ENCODE results near the gene CHRNB4.

CHRNB4 gene

DNA sequence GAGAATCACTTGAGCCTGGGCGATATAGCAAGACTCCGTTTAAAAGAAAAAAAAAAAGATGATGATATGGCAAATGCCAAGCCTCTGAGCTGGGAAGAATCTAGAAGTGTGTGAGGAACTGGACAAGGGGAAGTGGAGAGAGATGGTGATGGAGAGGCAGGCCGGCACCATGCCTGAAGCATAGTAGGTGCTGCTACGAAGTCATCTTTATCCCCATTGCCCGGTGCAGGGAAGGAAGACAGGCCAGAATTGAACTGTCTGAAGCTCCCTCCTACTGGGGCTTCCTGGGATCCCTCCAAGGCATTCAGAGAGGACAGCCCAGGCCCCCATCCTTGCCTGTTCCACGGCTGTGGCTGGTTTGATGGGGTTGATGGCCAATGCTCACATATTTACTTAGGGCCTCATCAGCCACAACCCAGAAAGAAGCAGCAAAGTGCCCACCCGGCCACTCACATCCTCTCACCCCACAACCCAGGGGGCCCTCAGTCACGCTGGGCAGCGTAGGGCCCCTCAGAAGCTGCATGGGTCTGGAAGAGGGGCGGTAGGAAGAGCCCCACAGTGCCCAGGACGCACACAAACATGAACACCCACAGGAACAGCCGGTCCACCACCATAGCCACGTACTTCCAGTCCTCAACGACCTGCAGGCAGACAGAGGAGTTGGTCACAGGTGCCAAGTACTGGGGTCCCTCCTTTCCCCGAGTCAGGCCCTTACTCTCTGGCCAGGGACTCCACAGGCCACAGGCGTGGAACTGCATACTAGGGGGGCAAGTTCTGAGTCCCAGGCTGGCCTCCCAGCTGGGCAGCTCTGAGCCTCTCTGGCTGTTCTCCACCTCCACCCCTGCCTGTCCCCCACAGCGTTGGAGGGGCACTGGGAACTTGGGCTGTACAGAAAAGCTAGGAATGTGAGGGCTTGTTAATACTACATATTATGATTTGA, 16.1 kb downstream of the CHRNB4 start:
- Histone ChIP-seq H3K4me1 (ENCODE audit: control insufficient read depth, low read length) (no peaks in the 10 kb centered on the region), H3F3A (ENCODE audit: control insufficient read depth, insufficient read depth) (no peaks in the 10 kb centered on the region), H3K79me2 (ENCODE audit: control insufficient read depth, low read length) (no peaks in the 10 kb centered on the region), H3K27me3 (ENCODE audit: control insufficient read depth, low read length) (peaks cover 2% of the 10 kb centered on the region; the same call in 1 of the 2 replicates), H3K4me2 (ENCODE audit: low read length) (no peak overlapping the region), H3K9me2 (replicated peaks; ENCODE audit: control insufficient read depth, low read length) (no peaks in the 10 kb centered on the region), H4K20me1 (ENCODE audit: control insufficient read depth, insufficient read depth, low read depth, low read length) (no peaks in the 10 kb centered on the region), H3K27ac (ENCODE audit: low read depth, low read length) (no peak overlapping the region), H3K36me3 (ENCODE audit: control insufficient read depth, low read length) (no peaks in the 10 kb centered on the region), H3K4me3 (ENCODE audit: low read length) (no peak overlapping the region), H3K9me3 (ENCODE audit: control insufficient read depth, insufficient read depth, low read length) (no peaks in the 10 kb centered on the region)
- TF ChIP-seq EZH2phosphoT487 (IDR thresholded peaks at IDR 0.05; ENCODE audit: borderline replicate concordance, low read length): no peak
- TF ChIP-seq, protein P1, sequence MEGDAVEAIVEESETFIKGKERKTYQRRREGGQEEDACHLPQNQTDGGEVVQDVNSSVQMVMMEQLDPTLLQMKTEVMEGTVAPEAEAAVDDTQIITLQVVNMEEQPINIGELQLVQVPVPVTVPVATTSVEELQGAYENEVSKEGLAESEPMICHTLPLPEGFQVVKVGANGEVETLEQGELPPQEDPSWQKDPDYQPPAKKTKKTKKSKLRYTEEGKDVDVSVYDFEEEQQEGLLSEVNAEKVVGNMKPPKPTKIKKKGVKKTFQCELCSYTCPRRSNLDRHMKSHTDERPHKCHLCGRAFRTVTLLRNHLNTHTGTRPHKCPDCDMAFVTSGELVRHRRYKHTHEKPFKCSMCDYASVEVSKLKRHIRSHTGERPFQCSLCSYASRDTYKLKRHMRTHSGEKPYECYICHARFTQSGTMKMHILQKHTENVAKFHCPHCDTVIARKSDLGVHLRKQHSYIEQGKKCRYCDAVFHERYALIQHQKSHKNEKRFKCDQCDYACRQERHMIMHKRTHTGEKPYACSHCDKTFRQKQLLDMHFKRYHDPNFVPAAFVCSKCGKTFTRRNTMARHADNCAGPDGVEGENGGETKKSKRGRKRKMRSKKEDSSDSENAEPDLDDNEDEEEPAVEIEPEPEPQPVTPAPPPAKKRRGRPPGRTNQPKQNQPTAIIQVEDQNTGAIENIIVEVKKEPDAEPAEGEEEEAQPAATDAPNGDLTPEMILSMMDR (IDR thresholded peaks at IDR 0.05; ENCODE audit: low read depth, low read length, poor library complexity, severe bottlenecking): no peak

DNA sequence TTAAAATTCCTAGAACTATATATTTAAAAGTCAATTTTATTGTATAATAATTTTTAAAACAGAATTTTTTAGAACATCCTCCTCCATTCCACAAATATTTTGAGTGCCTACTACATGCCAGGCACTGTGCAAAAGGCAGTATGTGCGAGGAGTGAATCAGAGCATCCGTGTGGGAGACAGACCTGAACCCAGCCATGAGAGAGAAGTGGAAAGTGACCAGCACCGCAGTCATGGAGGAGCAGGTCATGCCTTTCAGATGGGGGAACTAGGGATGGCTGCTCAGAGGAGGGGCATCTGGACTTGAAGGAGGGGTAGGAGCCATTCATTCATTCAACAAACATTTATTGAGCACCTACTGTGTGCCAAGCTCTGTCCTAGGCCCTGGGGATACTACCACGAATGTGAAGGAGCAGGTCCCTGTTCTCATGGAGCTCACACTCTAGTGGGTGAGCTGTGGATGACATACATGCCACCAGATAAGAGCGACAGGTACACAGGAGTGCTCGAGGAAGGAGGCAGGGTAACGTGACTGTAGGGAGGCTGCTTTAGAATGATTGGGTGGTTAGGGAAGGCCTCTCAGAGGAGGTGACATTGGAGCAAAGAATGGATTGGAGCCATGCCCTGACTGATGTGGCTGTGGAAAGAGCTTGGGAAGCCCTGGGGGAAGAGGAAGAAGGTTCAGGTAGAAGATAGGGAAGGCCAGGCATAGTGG, 17.1 kb downstream of the CHRNB4 start:
- H3F3A ChIP-seq (ENCODE audit: control insufficient read depth, insufficient read depth): no peaks in the 10 kb centered on the region
- peaks cover 2% of the 10 kb centered on the region; the same call in 1 of the 2 replicates for H3K27me3 ChIP-seq (ENCODE audit: control insufficient read depth, low read length)
- H3K36me3 ChIP-seq (ENCODE audit: control insufficient read depth, low read length): no peaks in the 10 kb centered on the region
- H3K4me3 ChIP-seq (ENCODE audit: low read length): no peak overlapping the region
- TF ChIP-seq EZH2phosphoT487 (IDR thresholded peaks at IDR 0.05; ENCODE audit: borderline replicate concordance, low read length): no peak
- TF ChIP-seq, protein P1 (IDR thresholded peaks at IDR 0.05; ENCODE audit: low read depth, low read length, poor library complexity, severe bottlenecking): no peak
- no peaks in the 10 kb centered on the region for H3K79me2 ChIP-seq (ENCODE audit: control insufficient read depth, low read length)
- no peaks in the 10 kb centered on the region for H3K9me3 ChIP-seq (ENCODE audit: control insufficient read depth, insufficient read depth, low read length)
- H3K4me1 ChIP-seq (ENCODE audit: control insufficient read depth, low read length): no peaks in the 10 kb centered on the region
- H4K20me1 ChIP-seq (ENCODE audit: control insufficient read depth, insufficient read depth, low read depth, low read length): no peaks in the 10 kb centered on the region
- H3K4me2 ChIP-seq (ENCODE audit: low read length): no peak overlapping the region
- no peaks in the 10 kb centered on the region for H3K9me2 ChIP-seq (replicated peaks; ENCODE audit: control insufficient read depth, low read length)
- no peak overlapping the region for H3K27ac ChIP-seq (ENCODE audit: low read depth, low read length)

DNA sequence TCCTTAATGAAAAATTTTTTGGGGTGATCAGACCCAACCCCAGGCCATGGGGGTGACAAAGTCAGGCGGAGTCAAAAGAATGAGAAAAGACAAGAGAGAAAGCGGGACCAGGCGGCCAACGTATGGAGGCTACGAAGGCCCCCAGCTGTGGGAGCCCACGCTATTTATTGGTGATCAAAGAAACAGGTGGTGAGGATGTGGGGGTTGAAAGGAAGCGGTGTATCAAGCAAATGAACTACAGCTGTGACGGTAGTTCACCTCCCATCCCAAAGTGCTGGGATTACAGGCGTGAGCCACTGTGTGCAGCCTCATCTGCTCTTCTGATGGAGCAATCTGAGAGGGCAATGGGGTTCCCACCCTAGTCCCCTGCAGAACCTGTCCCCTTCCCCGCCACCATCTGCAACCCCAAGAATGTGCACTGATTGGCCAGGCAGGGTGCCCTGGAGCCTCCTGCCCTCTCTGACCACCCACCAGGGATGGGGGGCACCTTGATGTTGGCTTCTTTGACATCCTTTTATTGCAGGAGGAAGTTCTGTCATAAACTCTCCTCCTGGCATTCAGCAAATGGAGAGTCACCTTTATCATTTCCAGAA, 19.1 kb downstream of the CHRNB4 start:
- Histone ChIP-seq H3K36me3 (ENCODE audit: control insufficient read depth, low read length) (no peaks in the 10 kb centered on the region), H4K20me1 (ENCODE audit: control insufficient read depth, insufficient read depth, low read depth, low read length) (no peaks in the 10 kb centered on the region), H3K9me3 (ENCODE audit: control insufficient read depth, insufficient read depth, low read length) (no peaks in the 10 kb centered on the region), H3K4me1 (ENCODE audit: control insufficient read depth, low read length) (no peaks in the 10 kb centered on the region), H3K4me2 (ENCODE audit: low read length) (no peak overlapping the region), H3K27me3 (ENCODE audit: control insufficient read depth, low read length) (peaks cover 2% of the 10 kb centered on the region; the same call in 1 of the 2 replicates), H3K9me2 (replicated peaks; ENCODE audit: control insufficient read depth, low read length) (no peaks in the 10 kb centered on the region), H3K27ac (ENCODE audit: low read depth, low read length) (no peak overlapping the region), H3K4me3 (ENCODE audit: low read length) (no peak overlapping the region), H3F3A (ENCODE audit: control insufficient read depth, insufficient read depth) (no peaks in the 10 kb centered on the region), H3K79me2 (ENCODE audit: control insufficient read depth, low read length) (no peaks in the 10 kb centered on the region)
- no peak for TF ChIP-seq EZH2phosphoT487 (IDR thresholded peaks at IDR 0.05; ENCODE audit: borderline replicate concordance, low read length)
- TF ChIP-seq, protein P1 (IDR thresholded peaks at IDR 0.05; ENCODE audit: low read depth, low read length, poor library complexity, severe bottlenecking): no peak
